GM12801 (cell line): ENCODE measurements around the gene AGPS.

Experiments
- CTCF ChIP-seq: IDR thresholded peaks from one replicate; pipeline ENCODE4 v1.5.1; 2011; ENCODE audit warnings: control low read depth; ENCODE audit not compliant: insufficient read length; ENCODE audit errors: extremely low read depth

The AGPS gene

GRCh38 chr2:177422271-177422670 is 29.7 kb downstream of the AGPS start:
- TF ChIP-seq CTCF, result no peak

GRCh38 chr2:177427316-177427715 is 34.7 kb downstream of the AGPS start:
- TF ChIP-seq CTCF, result no peak

GRCh38 chr2:177429688-177430325 is 37.2 kb downstream of the AGPS start:
- no peak for TF ChIP-seq CTCF

- TF ChIP-seq CTCF, result no peak
Measured at GRCh38 chr2:177430411-177430810, 37.8 kb downstream of the AGPS start.

- TF ChIP-seq CTCF, result no peak
Measured at GRCh38 chr2:177432703-177433102, 40.1 kb downstream of the AGPS start.

GRCh38 chr2:177433402-177433801 is 40.8 kb downstream of the AGPS start:
- no peak for TF ChIP-seq CTCF

GRCh38 chr2:177434475-177434874 is 41.9 kb downstream of the AGPS start:
- TF ChIP-seq CTCF, result no peak
